ENCODE measurements around the gene DISC1. TPM values are rescaled to one million over a fixed set of nuclear protein-coding genes. Genes with fewer than 3 reads are reported as not detected.

Gene DISC1
- total RNA-seq, 4 donors from 2014 or later, result 7.1 to 33.4 (median 14.9) TPM

GRCh38 chr1:231857609-231858135, 231.1 kb downstream of the DISC1 start:
- H3K36me3 ChIP-seq, result no peaks in the 10 kb centered on the region
- no peak overlapping the region for H3K27ac ChIP-seq
- H3K4me1 ChIP-seq, result no peaks in the 10 kb centered on the region
- TF ChIP-seq CTCF (IDR thresholded peaks at IDR 0.05) (no peak), POLR2A (IDR thresholded peaks at IDR 0.05) (no peak)
- no peaks in the 10 kb centered on the region for H3K9me3 ChIP-seq
- no peaks in the 10 kb centered on the region for H3K27me3 ChIP-seq
- intact Hi-C loops (cut with DNase I; ENCODE audit: low total_unique reads), result no loop called here
- H3K4me3 ChIP-seq, result no peak overlapping the region
- no peak for DNase-seq

DNA sequence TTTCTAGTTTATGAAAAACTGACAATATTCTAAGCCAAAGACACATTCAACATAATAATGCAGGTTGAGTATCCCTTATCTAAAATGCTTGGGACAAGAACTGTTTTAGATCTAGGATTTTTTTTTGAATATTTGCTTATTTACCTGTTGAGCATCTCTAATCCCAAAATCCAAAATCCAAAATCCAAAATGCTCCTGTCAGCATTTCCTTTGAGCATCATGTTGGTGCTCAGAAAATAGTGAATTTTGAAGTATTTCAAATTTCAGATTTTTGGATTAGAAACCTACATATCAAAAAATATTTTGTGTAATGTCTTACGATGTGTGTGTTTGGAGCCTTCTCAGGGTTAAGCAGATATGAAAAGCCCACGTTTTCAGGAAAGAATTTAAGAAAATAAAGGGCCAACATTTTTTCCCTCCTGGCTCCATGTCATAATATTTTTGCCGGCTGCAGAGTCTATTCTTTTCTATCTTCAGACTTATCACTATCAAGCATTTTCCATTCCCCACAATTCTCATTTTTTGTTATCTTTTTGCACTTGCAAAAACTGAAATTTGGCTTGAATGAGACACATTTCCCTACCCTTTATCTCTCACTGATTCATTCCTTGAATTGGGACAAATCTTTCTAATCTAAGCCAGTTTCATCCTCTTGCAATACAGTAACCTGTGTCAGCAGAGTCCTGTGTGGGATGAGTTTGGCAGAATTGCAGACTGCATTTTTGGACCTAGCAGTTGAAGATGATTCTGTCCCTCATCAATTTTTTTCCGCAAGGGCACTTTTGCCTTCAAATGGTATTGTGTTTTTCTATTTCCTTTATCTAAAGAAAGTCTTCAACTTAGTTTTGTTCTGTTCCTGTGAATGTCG, 233.9 kb downstream of the DISC1 start:
- H3K4me3 ChIP-seq, result no peak overlapping the region
- no peaks in the 10 kb centered on the region for H3K4me1 ChIP-seq
- H3K36me3 ChIP-seq, result no peaks in the 10 kb centered on the region
- no peak overlapping the region for H3K27ac ChIP-seq
- intact Hi-C loops (cut with DNase I; ENCODE audit: low total_unique reads), result no loop called here
- no peaks in the 10 kb centered on the region for H3K9me3 ChIP-seq
- H3K27me3 ChIP-seq, result no peaks in the 10 kb centered on the region
- no peak for TF ChIP-seq POLR2A (IDR thresholded peaks at IDR 0.05)
- no peak for TF ChIP-seq CTCF (IDR thresholded peaks at IDR 0.05)
- DNase-seq, result no peak

- H3K9me3 ChIP-seq, result no peaks in the 10 kb centered on the region
- DNase-seq, result no peak
- no peaks in the 10 kb centered on the region for H3K36me3 ChIP-seq
- H3K27me3 ChIP-seq, result no peaks in the 10 kb centered on the region
- no peak overlapping the region for H3K4me3 ChIP-seq
- no peak overlapping the region for H3K27ac ChIP-seq
- no peak for TF ChIP-seq CTCF (IDR thresholded peaks at IDR 0.05)
- no peak for TF ChIP-seq POLR2A (IDR thresholded peaks at IDR 0.05)
- intact Hi-C loops (cut with DNase I; ENCODE audit: low total_unique reads), result no loop called here
- no peaks in the 10 kb centered on the region for H3K4me1 ChIP-seq
These were observed 235.2 kb downstream of the DISC1 start for GRCh38 chr1:231861541-231862481.

- Histone ChIP-seq H3K27me3 (no peaks in the 10 kb centered on the region), H3K36me3 (no peaks in the 10 kb centered on the region), H3K27ac (no peak overlapping the region), H3K9me3 (no peaks in the 10 kb centered on the region), H3K4me3 (no peak overlapping the region), H3K4me1 (no peaks in the 10 kb centered on the region)
- no peak for DNase-seq
- no peak for TF ChIP-seq POLR2A (IDR thresholded peaks at IDR 0.05)
- TF ChIP-seq CTCF (IDR thresholded peaks at IDR 0.05), result no peak
- intact Hi-C loops (cut with DNase I; ENCODE audit: low total_unique reads), result no loop called here
These were observed 236.0 kb downstream of the DISC1 start for GRCh38 chr1:231862611-231863010.

Measured in uterus (tissue), 4 donors.